ENCODE data around the gene C12orf56.

DNA sequence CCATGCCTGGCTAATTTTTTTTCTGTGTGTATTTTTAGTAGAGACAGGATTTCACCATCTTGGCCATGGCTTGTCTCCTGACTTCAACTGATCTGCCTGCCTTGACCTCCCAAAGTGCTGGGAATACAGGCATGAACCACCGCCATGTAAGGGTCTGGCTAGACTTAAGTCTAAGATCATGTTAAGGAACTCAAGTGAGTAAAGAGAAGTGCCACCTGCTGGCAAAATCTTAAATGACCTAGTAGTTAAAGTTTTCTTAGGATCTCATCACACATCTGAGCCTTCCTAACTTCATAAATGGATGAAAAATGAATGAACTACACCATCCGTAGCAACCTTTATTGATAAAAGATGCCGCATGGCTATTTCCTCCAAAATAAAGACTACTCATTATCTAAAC, 1.7 kb upstream of the C12orf56 start:
- TF ChIP-seq, protein P1, sequence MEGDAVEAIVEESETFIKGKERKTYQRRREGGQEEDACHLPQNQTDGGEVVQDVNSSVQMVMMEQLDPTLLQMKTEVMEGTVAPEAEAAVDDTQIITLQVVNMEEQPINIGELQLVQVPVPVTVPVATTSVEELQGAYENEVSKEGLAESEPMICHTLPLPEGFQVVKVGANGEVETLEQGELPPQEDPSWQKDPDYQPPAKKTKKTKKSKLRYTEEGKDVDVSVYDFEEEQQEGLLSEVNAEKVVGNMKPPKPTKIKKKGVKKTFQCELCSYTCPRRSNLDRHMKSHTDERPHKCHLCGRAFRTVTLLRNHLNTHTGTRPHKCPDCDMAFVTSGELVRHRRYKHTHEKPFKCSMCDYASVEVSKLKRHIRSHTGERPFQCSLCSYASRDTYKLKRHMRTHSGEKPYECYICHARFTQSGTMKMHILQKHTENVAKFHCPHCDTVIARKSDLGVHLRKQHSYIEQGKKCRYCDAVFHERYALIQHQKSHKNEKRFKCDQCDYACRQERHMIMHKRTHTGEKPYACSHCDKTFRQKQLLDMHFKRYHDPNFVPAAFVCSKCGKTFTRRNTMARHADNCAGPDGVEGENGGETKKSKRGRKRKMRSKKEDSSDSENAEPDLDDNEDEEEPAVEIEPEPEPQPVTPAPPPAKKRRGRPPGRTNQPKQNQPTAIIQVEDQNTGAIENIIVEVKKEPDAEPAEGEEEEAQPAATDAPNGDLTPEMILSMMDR (conservative IDR thresholded peaks at IDR 0.05): peak; percentile 52
- no peak for TF ChIP-seq ZFX (IDR thresholded peaks at IDR 0.05)

Data from C4-2B (cell line).